Stimulated activated CD8-positive, alpha-beta memory T cell treated with anti-CD3 and anti-CD28 coated beads, Interleukin-7, amount 100 ng/mL, for 48 hours (primary cell): Measurements from ENCODE around the gene PRICKLE2.

Experiments used
- DNase-seq, 2 donors: peaks; one replicate each; pipeline ENCODE4 v3.0.0-alpha.2; 2020; ENCODE audit warnings: low read depth in 1 of 2; ENCODE audit errors: extremely low read depth in 1 of 2

The PRICKLE2 gene

GRCh38 chr3:64081235-64081630, 144.0 kb downstream of the PRICKLE2 start:
- DNase-seq = no peak

DNA sequence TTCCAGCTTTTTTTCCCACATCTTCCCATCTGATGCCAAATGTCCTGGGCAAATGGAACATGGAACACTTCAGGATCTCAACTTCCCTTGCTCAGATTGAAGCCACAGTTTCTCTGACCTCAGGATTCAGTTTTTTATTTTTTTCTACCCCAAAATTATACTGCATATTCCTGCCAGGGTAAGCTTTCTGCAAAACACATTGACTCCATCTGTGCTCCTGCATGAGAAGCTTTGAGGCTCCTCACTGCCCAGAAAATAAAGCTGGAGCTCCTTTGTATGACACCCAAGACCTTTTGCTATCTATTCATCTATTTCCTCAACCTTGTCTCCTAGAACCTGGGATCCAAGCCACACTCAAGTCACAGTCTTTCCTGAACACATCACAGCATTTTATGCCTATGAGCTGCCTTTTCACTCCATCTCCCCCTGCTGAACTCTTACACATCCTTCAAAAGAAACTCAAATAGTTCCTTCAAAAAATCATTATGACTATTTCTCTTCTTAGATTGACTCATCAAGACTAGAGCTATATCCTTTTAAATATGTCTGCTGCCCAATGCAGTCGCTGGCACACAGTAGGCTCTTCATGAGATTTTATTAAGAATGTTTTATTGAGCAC, 144.5 kb downstream of the PRICKLE2 start:
- no peak for DNase-seq

GRCh38 chr3:64079369-64080150, 145.7 kb downstream of the PRICKLE2 start:
- no peak for DNase-seq

- no peak for DNase-seq
These were observed 146.3 kb downstream of the PRICKLE2 start for GRCh38 chr3:64078966-64079365.

DNA sequence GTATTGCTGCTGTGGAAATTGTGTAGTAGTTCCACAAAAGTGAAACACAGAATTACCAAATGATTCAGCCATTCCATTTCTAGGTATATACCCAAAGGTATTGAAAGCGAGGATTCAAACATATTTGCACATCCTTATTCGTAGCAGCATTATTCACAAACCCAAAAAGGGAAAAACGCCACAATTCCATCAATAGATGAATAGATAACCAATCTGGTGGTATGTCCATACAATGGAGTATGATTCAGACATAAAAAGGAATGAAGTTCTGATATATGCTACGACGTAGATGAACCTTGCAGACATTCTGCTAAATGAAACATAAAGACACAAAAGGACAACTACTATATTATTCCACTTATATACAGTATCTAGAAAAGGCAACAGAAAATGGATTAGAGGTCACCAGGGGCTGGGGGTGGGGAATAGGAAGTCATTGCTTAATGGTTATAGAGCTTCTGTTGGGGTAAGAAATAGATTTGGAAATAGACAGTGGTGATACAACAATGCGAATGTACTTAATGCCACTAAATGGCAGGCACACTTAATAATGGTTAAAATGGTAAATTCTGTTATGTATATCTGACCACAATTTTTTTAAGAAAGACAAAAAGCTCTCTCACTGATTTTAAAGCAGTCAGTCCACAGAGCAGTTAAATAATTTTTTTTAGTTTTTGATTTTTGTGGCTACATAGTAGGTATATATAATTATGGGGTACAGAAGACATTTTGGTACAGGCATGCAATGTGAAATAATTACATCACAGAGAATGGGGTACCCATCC, 150.2 kb downstream of the PRICKLE2 start:
- DNase-seq = no peak

DNA sequence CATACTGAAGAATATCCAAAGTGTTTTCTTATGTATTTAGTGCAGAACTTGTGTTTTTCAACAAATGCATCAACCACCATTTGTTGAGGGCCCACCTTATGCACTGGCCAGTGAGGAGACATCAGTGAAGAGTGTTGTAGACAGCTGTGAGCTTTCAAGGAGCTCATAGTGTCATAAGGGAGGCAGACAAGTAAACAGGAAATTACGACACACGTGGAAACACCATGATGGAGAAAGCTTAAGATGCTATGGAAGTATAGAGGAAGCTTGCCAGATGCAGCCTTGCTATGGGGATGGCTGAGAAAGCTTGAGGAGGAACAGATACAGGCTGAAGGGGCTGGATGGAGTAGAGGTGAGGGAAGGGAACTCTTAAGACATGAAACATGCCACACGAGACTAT, 151.2 kb downstream of the PRICKLE2 start:
- DNase-seq = no peak

DNA sequence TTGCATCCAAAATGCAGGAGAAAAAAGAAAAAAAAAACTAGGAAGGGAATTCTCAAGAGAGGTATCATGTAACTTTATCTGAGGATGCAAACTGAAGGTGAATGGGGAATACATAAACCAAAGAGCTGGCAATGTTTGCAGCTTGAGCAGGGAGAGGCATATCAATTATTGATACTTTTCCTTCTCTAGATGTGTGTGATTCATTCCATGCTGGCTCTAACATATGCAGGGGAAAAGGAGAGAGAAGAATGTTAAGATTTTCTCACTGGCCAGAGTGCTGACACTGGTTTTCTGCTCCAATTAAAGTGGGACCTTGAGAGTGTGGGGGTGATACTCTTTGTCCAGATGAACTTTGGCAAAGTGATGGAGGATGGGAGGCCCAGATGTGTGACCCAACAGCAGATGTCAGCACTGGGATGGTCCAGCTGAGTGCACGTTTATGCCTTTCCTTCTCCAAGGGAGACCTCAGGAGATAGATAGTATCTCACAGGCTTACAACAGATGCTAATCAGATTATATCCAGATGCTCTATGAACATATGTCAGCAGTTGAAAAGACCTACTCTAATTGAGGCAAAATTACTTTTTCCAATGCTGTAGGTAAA, 152.0 kb downstream of the PRICKLE2 start:
- no peak for DNase-seq

- no peak for DNase-seq
These were observed 153.1 kb downstream of the PRICKLE2 start for GRCh38 chr3:64072126-64072525.

DNA sequence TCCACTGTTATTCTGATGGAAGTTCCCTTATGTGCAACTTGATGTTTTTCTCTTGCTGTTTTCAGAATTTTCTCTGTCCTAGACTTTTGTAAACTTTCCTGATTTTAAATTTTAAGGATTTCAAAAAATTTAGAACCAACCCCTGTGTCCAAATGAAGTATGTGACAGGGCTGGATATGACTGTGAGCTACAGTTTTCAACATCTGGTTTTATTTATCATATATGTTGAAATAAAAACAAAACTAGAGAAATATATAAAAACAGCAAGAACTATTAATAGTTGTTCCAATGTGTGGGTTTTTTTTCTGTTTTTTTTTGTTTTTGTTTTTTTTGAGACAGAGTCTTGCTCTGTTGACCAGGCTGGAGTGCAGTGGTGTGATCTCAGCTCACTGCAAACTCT, 154.6 kb downstream of the PRICKLE2 start:
- no peak for DNase-seq

DNA sequence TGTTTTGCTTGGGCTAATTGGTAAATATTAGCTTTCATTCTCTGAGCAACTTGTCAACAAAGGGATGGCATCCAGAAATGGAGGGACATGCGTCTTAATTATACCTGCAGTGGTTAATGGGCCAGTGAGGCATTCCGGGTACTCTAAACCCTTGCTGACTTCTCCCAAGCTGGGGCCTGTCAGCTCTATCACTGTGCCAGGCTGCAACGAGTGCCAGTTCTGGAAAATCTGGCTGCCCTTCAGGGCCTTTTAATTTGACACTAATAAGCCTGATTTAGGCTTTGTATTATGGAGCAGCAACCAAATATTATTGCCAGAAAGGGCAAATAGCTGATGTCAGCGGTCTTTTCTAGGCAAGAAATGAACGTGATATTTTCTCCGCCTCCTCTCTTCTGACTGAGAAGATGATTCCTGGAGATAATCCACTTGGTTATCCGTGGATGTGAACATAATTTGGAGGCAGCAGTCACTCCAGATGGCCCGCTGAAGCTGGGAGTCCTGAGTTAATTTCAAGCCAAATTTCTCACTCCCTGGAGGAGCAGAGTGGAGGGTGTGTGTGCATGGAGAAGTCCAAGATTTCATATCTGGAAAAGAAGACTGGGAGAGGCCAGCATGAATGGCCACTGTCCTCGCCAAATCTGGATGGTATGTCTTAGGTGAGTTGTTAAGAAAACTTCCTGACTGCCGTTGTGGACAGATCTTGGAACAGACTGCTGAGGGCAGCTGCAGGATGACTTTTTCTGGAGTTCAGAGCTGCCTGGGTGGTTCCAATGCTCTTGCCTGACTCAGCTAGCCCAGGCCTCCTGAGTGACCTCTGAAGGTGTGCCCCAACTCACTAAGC, 157.5 kb downstream of the PRICKLE2 start:
- DNase-seq = no peak

DNA sequence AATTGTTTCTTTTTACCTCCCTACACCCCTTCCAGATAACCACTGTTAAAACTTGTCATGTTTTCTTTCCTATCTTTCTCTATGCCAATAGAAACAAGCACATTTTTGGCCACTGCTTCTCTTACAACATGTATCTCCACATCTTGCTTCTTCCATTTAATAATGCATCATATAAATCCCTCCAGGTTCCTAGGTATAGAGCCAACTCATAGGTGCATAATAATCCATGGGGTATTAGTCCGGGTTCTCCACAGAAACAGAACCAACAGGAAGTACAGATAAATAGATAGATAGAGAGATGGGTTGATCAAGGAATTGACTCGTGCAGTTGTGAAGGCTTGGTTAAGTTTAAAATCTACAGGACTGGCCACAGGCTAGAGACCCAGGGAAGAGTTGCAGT, 160.5 kb downstream of the PRICKLE2 start:
- no peak for DNase-seq

DNA sequence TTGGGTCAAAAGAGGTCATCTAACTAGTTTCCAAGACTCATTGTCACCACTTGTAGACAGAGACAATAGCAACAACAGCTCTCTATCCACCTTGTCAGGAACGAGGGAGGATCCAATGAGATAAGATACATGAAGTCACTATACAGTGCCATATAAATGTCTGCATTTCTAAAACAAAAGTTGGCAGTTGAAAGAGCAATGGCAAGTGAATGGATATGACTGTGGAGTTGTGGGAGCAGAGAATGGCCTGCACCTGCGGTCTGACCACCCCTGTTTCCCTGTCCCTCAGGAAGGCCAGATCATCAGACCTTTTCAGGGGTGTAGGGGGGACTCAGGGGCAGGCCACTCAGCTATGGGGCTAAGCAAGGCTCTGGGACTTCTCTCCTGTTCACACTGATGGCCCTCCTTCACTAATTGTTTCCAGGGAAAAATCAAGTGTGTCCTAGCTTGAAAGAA, 161.3 kb downstream of the PRICKLE2 start:
- DNase-seq = no peak

- no peak for DNase-seq
These were observed 161.9 kb downstream of the PRICKLE2 start for GRCh38 chr3:64063207-64063982.

DNA sequence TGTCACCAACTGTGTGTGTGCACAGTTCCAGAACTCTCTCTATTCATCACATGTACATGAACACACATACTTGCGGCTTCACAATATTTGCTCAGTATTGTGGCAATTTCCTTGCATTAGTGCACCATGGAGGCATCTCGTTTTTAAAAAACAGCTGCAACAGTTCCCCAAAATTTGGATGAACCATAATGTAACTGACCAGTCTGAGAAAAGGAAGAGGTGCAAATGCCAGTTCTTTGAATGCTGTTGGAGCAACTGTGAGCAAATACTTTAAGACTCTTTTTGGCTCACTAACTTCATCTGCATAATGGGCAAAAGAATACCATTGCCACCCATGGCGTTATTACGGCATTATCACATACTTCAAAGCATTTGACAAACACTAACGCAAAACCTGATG, 163.6 kb downstream of the PRICKLE2 start:
- DNase-seq = no peak

GRCh38 chr3:64059484-64060175, 165.6 kb downstream of the PRICKLE2 start:
- no peak for DNase-seq

DNA sequence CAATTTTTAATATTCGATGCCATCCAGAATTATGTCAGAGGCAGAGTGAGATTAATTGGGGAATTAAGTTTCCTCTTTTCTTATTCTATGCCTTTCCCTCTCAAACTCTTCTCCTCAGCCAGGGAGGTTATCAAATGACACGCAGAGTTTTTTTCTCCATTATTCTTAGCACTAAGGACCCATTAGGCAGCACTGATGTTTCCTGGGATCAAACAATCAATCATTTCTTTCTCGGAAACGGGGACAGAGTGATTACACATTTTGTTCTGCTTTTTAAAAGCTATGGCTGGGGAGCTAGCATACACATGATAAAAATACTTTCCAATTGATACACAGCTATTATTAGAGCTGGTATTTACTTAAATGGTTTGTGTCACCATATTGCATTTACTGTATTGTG, 166.7 kb downstream of the PRICKLE2 start:
- no peak for DNase-seq

DNA sequence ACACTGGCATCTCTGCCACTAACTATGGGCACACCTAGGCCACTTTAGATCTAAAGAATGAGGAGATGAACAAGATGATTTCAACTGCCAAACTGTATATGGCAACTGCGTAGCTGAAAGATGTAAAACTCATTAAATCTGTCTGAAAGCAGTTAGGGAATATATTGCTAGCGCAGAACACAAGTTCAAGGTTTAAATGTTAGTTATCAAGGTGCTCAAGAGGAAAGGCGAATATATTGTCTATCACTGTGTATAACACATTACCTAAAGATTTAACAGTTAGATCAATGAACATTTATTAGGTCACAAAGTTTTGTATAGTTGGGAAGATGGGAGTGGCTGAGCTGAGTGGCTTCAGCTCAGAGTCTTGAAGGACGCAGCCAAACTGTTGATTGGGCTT, 168.0 kb downstream of the PRICKLE2 start:
- no peak for DNase-seq

- no peak for DNase-seq
These were observed 168.6 kb downstream of the PRICKLE2 start for GRCh38 chr3:64056606-64057180.

DNA sequence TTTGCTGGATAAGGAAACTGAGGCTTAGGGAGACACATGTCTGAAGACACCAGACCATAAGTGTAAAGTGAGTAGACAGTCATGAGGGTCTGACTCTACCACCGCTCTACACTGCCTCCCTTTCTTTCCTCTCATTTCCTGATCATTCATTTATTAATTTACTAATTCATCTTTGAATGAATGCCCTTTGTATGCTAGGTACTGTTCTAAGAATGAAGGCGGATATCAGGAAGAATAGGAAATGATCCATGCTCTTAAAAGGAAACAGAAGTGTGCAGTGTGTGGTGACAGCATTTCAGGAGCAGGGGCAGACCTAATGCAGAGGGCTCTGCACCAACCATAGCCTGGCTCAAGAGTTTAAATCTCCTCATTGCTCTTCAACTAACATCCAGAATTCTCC, 170.2 kb downstream of the PRICKLE2 start:
- no peak for DNase-seq
